Activated T-cell treated with anti-CD3 and anti-CD28 coated beads for 24 hours (primary cell): ENCODE results near the gene CD109.

Experiments
- DNase-seq: peaks from one replicate; pipeline ENCODE4 v3.0.0-alpha.2; 2020; ENCODE audit warnings: low read depth

CD109 gene

DNA sequence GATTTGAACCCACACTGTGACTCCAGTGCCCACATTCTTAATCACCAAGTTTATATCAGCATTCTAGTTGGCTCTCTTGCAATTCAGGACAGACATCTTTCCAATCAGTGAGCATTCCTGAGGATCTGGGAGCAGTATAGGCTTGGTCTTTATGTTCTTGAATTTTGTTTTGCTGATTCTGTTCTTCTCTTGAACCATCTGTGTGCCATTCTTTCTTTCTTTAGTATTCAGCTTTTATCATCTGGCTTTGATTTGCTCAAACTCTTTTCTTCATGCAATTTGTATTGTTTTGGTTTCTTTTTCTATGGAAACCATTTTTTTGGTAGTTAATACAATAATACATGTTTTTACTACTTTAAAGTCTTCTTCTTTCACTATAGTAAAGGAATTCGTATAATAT, 162.4 kb downstream of the CD109 start:
- no peak for DNase-seq

DNA sequence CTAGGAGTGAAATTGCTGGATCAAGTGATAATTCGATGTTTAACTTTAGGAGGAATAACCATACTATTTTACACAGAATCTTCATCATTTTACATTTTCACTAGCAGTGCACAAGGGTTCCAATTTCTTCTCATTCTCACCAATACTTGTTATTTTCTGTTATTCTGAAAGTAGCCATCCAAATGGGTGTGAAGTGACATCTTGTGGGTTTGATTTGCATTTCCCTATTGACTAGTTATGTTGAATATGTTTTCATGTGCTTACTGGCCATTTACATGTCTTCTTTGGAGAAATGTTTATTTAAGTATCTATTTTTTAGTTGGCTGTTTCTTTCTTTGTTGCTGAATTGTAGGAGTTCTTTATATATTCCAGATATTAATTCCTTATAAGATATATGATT, 164.3 kb downstream of the CD109 start:
- no peak for DNase-seq

GRCh38 chr6:73866305-73866704, 170.3 kb downstream of the CD109 start:
- no peak for DNase-seq

DNA sequence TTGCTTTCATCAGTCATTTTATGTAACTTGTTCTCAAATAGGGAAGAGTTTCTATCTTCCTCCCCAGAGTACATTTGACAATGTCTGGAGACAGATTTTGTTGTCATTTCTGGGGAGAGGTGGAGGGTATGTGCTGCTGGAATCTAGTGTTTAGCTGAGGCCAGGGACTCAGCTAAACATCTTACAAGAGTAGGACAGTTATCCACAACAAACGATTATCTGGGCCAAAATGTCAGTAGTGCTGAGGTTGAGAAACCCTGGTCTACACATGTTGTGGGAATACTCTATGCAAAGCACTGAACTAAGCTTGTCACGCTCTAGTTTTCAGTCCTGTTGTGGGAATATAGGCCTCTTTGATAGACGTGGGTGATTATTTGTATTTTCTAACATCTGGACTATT, 171.4 kb downstream of the CD109 start:
- DNase-seq, result no peak

DNA sequence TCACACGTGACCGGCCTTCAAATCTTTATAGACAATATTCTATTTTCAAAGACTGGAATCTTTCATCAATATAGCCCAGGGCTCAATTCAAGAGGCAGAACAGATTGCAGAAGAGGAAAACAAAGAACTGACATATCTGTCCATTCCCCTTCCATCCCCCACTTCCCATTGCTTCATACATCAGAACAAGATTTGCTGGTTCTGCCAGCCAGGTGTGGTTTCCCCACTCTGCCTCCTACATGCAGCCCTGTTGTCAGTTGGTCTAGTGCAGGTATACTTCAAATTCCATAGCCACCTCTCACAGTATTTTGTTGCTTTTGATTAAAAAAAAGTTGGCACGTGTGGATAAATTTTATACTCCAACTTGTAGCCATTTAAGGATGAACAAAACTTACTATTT, 174.9 kb downstream of the CD109 start:
- DNase-seq, result no peak

GRCh38 chr6:73873081-73873480, 177.1 kb downstream of the CD109 start:
- no peak for DNase-seq
